AG04449 (cell line): ENCODE data around the gene USP26.

Experiments
- CTCF ChIA-PET: fragments of 350-600 bp; formaldehyde crosslinking; extraction: SDS; loops from one replicate; lab custom pipeline; 2021; ENCODE audit warnings: antibody characterized with exemption; lab: Yijun Ruan, JAX
- POLR2A ChIA-PET: fragments of 400-600, 350-600 bp; formaldehyde crosslinking; extraction: SDS; loops from one replicate; lab custom pipeline; 2020; ENCODE audit warnings: antibody characterized with exemption, inconsistent platforms; lab: Yijun Ruan, JAX
- DNase-seq: peaks from one replicate; pipeline ENCODE4 v3.0.0-alpha.2; 2010; ENCODE audit warnings: low read depth, low spot score
- H3K4me3 ChIP-seq: 2 replicates; pipeline ENCODE4 v1.5.1; 2011; ENCODE audit warnings: low read depth, mild to moderate bottlenecking, control low read depth, low read length
- TF ChIP-seq, protein P1 (sequence below): IDR thresholded peaks from one replicate; pipeline ENCODE4 v1.5.1; 2011; ENCODE audit warnings: mild to moderate bottlenecking, moderate library complexity, low read length, control low read depth, inconsistent platforms; ENCODE audit not compliant: insufficient read depth; ENCODE audit errors: missing control alignments

The USP26 gene

DNA sequence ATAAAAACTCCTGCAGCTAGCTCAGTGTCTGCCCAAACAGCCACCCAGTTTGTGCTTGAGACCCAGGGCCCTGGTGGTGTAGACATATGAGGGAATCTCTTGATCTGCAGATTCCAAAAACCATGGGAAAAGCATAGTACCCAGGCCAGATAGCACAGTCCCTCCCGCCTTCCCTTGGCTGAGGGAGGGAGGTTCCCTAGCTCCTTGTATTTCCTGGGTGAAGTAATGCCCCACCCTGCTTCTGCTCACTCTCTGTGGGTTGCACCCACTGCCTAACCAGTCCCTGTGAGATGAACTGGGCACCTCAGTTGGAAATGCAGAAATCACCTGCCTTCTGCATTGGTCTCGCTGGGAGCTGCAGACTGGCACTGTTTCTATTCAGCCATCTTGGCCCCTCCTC is 54.6 kb downstream of the USP26 start:
- no peak overlapping the region for H3K4me3 ChIP-seq
- no peak for DNase-seq
- CTCF ChIA-PET: no interaction called here
- TF ChIP-seq, protein P1, sequence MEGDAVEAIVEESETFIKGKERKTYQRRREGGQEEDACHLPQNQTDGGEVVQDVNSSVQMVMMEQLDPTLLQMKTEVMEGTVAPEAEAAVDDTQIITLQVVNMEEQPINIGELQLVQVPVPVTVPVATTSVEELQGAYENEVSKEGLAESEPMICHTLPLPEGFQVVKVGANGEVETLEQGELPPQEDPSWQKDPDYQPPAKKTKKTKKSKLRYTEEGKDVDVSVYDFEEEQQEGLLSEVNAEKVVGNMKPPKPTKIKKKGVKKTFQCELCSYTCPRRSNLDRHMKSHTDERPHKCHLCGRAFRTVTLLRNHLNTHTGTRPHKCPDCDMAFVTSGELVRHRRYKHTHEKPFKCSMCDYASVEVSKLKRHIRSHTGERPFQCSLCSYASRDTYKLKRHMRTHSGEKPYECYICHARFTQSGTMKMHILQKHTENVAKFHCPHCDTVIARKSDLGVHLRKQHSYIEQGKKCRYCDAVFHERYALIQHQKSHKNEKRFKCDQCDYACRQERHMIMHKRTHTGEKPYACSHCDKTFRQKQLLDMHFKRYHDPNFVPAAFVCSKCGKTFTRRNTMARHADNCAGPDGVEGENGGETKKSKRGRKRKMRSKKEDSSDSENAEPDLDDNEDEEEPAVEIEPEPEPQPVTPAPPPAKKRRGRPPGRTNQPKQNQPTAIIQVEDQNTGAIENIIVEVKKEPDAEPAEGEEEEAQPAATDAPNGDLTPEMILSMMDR: no peak
- POLR2A ChIA-PET: no interaction called here

DNA sequence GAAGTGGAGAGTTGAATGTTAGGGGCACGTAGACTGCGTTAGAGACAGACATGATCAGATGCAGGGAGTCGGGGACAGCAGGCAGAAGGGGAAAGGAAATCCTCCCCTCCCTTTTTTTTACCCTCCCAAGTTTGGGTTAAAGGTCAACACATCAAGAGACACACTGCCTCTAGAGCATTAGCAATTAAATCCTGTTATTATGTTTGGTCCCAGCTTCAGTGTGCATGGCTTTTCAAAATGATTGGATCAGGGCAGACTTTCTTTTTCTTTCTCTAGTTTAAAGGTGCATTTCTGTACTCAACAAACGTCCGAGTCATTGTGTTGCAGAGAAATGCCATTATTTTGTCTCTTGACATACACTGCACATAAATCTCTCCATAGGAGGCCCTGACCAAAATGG is 63.9 kb downstream of the USP26 start:
- no peak overlapping the region for H3K4me3 ChIP-seq
- no peak for DNase-seq
- POLR2A ChIA-PET: no interaction called here
- TF ChIP-seq, protein P1: no peak
- CTCF ChIA-PET: interaction anchor here (1.5 kb wide), 1 partner anchor 28 kb away, joined by 5 read pairs; no protein-coding TSS in a partner anchor

DNA sequence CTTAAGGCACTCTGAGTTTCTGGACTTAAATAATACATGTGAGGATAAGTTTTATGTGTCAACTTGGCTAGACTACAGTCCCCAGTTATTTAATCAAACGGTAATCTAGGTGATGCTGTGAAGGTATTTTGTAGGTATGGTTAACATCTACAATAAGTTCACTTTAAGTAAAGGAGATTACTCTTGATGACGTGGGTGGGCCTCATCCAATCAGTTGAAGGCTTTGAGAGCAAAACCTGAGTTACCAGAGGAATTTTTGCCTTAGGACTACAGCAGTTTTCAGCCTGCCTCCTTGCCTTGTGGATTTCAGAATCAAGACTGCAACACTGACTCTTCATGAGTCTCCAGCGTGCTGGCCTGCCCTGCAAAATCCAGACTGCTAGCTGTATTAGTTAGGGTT is 78.7 kb downstream of the USP26 start:
- ChIA-PET POLR2A (no interaction called here), CTCF (no interaction called here)
- no peak overlapping the region for H3K4me3 ChIP-seq
- no peak for DNase-seq
- TF ChIP-seq, protein P1: no peak

DNA sequence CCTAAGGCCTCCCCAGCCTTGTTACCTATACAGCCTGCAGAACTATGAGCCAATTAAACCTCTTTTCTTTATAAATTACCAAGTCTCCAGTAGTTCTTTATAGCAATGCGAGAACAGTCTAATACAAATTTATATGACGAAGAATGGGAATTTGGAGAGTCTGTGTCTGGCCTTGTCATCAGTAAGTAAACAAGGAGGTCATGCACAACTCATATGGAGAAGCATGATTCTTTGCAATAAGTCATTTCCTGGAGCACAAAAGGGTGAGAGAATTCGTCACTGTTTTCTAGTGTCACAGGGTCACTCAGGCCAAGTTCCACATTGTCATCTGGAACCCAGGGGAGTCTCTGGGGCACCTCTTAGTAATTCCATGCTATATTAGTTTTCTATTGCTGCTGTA is 89.5 kb downstream of the USP26 start:
- DNase-seq: no peak
- TF ChIP-seq, protein P1: no peak
- ChIA-PET POLR2A (no interaction called here), CTCF (interaction anchor here (0.9 kb wide), 1 partner anchor 242 kb away, joined by 3 read pairs; no protein-coding TSS in a partner anchor)
- H3K4me3 ChIP-seq: no peak overlapping the region

DNA sequence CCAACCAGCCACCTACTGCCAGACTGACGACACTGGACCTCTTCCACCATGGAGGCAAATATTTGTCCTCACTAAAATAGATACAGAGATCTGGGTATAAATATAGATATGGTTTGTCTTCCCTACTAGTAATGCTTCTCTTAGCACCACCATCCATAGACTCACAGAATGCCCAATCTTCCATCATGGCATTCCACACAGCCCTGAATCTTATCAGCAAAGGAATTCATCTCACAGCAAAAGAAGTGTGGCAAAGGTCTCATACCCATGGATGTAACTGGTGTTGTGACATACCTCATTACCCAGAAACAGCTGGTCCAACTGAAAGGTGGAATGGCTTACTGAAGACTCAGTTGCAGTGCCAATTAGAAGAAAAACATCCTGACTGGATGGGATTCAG is 91.3 kb downstream of the USP26 start:
- ChIA-PET POLR2A (no interaction called here), CTCF (interaction anchor here (0.6 to 2.9 kb wide), 8 partner anchors 14 to 665 kb away, joined by 3 to 14 read pairs (median 4); no protein-coding TSS in a partner anchor)
- TF ChIP-seq, protein P1: no peak
- no peak for DNase-seq
- no peak overlapping the region for H3K4me3 ChIP-seq

DNA sequence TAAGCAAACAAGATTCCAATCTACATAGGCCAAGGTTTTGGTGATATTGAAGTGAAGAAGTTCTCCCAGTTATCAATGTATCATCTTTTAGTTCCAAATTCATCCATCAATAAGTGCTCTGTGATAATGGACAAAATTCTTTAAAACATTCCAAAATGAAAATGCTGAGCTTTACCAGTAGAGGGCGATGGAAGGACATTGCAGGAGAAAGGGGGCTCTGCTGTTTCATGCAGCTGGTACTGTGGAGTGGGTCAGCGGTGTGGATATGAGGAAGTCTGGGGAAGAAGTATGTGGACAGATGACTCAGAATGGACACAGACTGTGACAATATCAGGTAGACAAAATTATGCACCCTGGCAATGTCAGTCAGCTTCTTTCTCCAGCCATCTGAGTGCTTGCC is 91.9 kb downstream of the USP26 start:
- CTCF ChIA-PET: interaction anchor here (0.6 to 2.9 kb wide), 11 partner anchors 15 to 672 kb away, joined by 3 to 14 read pairs (median 3); no protein-coding TSS in a partner anchor
- no peak overlapping the region for H3K4me3 ChIP-seq
- no peak for DNase-seq
- POLR2A ChIA-PET: no interaction called here
- TF ChIP-seq, protein P1: peak; percentile 53
